PFSK-1 (cell line): Measurements from ENCODE around the gene JPT1.

Experiments
- FOXP2 ChIP-seq: optimal IDR thresholded peaks from 2 replicates; pipeline ENCODE3; 2011; ENCODE audit warnings: borderline replicate concordance, control low read depth, inconsistent platforms; ENCODE audit not compliant: insufficient read depth; ENCODE audit errors: extremely low read length, extremely low read depth
- SIN3A ChIP-seq: IDR thresholded peaks from 2 replicates; pipeline ENCODE4 v1.6.1; 2012; ENCODE audit warnings: mild to moderate bottlenecking, low read length, moderate library complexity, borderline replicate concordance; ENCODE audit not compliant: insufficient read depth

DNA sequence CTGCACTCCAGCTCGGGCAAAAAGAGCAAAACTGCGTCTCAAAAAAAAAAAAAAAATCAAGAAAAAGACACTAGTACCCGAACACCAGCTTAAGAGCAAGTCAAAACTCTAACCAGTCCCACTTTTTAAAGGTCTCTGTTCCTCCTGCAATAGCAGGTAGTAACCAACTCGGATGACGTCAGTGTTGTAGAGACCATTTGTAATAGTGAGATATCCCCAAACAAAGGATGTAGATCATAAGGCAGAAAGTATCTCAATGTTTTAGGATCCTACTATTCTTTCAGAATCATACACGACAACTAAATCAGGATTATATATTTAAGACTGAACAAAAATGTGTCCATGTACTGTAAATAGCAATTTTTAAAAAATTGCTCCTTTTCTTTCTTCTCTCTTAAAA, 2.4 kb downstream of the JPT1 start:
- TF ChIP-seq FOXP2 (no peak), SIN3A (no peak)
